Fibroblast of mammary gland (primary cell): Measurements from ENCODE around the gene NRXN3.
A peak's percentile ranks its signal among the peaks of the same experiment; 100 is the strongest.

Experiments used
- DNase-seq: peaks from one replicate; pipeline ENCODE4 v3.0.0-alpha.2; 2010; ENCODE audit warnings: low read depth
- H3K4me3 ChIP-seq: 2 replicates; pipeline ENCODE4 v1.5.1; 2011; ENCODE audit warnings: low read depth, mild to moderate bottlenecking, low read length, moderate library complexity; ENCODE audit not compliant: control insufficient read depth
- TF ChIP-seq, protein P1 (sequence below): conservative IDR thresholded peaks from 2 replicates; pipeline ENCODE4 v1.5.1; 2011; ENCODE audit warnings: low read depth, low read length, inconsistent platforms; ENCODE audit not compliant: control insufficient read depth, insufficient read depth

NRXN3 gene

DNA sequence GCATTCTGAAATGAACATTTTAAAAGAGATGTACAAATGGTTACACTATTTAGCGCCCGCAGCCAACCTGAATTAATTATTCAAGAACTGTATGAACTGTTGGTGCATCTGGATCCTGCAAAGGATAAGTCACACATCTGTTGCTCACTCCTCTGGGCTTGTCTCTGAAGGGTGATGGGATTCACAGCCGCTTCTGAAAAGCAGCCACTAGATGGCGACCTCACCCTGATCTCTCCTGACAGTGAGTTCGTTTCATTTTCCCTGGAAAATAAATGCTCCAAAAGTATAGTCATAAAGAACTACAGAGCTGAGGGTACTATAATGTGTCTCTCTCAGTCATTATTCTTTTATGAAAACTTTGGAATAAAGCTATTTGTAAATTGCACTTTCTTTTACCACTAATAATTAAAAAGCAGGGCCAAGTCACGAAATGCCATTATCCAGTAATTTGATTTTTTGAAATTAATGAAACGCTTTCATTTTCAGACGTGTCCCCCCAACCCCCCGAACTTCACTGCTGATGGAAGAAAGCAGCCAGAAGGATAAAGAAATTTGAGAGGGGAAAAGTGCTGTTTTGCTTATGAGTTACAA is 789.6 kb downstream of the NRXN3 start:
- peak; percentile 79 for DNase-seq
- no peak overlapping the region for H3K4me3 ChIP-seq
- TF ChIP-seq, protein P1, sequence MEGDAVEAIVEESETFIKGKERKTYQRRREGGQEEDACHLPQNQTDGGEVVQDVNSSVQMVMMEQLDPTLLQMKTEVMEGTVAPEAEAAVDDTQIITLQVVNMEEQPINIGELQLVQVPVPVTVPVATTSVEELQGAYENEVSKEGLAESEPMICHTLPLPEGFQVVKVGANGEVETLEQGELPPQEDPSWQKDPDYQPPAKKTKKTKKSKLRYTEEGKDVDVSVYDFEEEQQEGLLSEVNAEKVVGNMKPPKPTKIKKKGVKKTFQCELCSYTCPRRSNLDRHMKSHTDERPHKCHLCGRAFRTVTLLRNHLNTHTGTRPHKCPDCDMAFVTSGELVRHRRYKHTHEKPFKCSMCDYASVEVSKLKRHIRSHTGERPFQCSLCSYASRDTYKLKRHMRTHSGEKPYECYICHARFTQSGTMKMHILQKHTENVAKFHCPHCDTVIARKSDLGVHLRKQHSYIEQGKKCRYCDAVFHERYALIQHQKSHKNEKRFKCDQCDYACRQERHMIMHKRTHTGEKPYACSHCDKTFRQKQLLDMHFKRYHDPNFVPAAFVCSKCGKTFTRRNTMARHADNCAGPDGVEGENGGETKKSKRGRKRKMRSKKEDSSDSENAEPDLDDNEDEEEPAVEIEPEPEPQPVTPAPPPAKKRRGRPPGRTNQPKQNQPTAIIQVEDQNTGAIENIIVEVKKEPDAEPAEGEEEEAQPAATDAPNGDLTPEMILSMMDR, result peak; percentile 93

DNA sequence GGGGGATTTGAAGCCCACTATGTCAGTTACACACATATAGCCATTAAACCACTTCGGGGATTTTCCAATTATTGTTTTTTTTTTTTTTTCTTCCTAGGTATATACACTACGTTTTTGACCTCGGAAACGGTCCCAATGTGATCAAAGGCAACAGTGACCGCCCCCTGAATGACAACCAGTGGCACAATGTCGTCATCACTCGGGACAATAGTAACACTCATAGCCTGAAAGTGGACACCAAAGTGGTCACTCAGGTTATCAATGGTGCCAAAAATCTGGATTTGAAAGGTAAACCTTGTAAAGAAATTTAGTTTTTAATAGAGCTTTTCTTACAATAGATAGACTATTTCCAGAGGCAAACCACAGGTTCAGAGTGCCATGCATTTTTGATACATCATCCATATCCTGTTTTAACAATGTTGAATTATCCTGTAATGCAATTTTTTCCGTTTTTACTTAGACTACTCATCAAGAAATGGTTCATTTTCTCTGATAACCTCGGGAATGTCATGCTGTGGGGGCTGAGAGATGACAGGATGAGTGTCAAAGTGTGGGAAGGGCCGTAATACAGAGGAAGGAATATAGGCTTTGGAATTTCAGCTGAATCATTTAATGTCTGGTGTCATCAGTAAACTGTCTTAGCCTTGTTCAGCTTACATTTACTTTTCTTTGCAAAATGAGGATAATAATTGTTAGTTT is 797.1 kb downstream of the NRXN3 start:
- TF ChIP-seq, protein P1, result no peak
- no peak overlapping the region for H3K4me3 ChIP-seq
- peak; percentile 12 for DNase-seq

DNA sequence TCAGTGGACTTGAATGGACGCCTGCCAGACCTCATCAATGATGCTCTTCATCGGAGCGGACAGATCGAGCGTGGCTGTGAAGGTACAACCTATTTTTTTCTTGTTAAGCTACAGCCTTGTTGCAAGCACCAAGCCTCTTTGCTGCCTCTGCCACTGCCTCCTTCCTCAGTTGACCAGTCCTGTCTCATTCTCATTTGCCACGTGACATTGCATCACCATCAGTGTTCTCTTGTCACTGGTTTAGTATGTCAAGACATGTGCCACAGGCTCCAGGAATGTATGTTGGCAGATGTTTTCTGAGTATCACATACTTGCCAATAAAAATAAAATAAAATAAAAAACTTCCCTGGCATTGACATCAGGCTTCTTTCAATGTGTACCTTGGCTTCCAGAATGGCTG is 798.1 kb downstream of the NRXN3 start:
- DNase-seq, result no peak
- TF ChIP-seq, protein P1, result no peak
- no peak overlapping the region for H3K4me3 ChIP-seq

DNA sequence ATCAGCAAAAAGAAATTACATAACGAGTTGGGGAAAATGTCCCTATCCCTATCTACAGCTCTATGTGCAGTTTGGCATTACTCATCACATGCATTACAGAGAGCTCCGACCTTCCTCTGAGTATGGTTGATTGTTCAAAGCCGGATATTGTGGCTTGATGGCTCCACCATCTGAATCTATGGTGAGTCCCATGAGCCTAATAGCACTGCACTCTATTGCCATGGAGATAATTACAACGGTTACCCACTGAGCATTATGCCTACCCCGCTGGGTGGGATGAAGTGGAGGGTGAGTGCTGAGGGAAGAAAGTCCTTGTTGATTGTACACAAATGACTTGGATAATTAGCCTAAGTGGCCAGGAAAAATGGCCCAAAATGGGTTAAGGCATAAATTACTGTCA is 800.5 kb downstream of the NRXN3 start:
- TF ChIP-seq, protein P1, result no peak

DNA sequence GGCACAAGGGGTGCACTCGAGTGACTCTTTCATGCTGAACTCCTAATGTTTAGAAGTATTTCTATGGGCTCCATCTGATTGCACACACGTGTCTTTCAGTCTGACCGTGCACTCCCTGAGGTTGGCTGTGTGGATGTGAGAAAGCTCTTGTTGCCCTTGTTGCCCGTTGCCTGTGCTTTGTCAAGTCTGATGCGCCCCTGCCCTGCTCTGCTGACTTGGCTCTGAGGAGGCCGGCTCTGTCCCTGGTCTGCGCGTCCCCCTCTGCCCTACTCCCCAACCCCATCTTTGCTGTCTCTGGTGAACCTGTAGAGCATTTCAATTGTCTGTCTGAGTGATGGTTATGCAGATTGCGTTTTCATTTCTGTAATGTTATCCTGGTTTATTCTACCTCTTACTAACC is 802.3 kb downstream of the NRXN3 start:
- no peak for DNase-seq
- H3K4me3 ChIP-seq, result no peak overlapping the region
- TF ChIP-seq, protein P1, result no peak

More for the DNA sequence above, 800.5 kb downstream of the NRXN3 start:
- no peak for DNase-seq
- no peak overlapping the region for H3K4me3 ChIP-seq

DNA sequence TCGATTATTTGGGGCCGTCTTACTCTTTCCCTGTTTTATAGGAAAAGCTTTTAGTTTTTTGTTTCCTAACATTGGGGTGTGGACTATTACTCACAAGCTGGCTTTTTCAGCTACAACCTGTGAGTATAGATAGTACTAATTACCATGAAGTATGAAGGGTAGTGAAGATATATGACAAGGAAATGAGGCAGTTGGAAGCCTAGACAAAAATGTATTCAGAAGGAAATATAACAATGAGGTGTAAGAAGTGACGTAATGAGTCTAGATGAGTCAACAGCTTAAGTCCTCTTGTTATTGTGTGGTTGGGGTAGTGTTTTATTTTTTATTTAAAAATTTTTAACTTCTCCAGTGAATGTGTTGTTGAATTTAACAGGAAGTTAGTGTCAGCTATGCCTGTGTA is 804.5 kb downstream of the NRXN3 start:
- TF ChIP-seq, protein P1, result no peak
- H3K4me3 ChIP-seq, result no peak overlapping the region
- DNase-seq, result peak; percentile 61
